Large intestine (tissue), 3 donors: ENCODE measurements around the gene STK26. TPM values are rescaled to one million over a fixed set of nuclear protein-coding genes. Genes with fewer than 3 reads are reported as not detected.
"Not testable (repeated sequence)": the region's sequence is repeated elsewhere in the genome, so short reads cannot be mapped to it uniquely, and the experiment has no call there.

Source experiments
- DNase-seq, 2 donors: peaks; one replicate each; pipeline versions ENCODE4 v3.0.0 to v3.0.0-alpha.2; 2013
- H3K27ac ChIP-seq: one replicate; pipeline ENCODE4 v1.5.1; 2013; ENCODE audit warnings: low read length
- H3K27me3 ChIP-seq: 2 replicates; pipeline ENCODE4 v1.6.1; 2013; ENCODE audit warnings: low read length; ENCODE audit not compliant: control insufficient read depth, insufficient read depth
- H3K36me3 ChIP-seq: 2 replicates; pipeline ENCODE4 v1.6.1; 2013; ENCODE audit warnings: low read length; ENCODE audit not compliant: control insufficient read depth, insufficient read depth
- H3K4me1 ChIP-seq: one replicate; pipeline ENCODE4 v1.6.1; 2013; ENCODE audit warnings: low read length; ENCODE audit not compliant: control insufficient read depth, insufficient read depth
- H3K4me3 ChIP-seq: one replicate; pipeline ENCODE4 v1.5.1; 2013; ENCODE audit warnings: low read length
- H3K9me3 ChIP-seq: one replicate; pipeline ENCODE4 v1.6.1; 2013; ENCODE audit warnings: mild to moderate bottlenecking, low read depth, low read length, moderate library complexity; ENCODE audit not compliant: control insufficient read depth
- WGBS: methylation state at CpG from one replicate; pipeline ENCODE4 v1.1.5; 2013; ENCODE audit warnings: low lambda C conversion rate; ENCODE audit not compliant: insufficient coverage; 5-methylcytosine and 5-hydroxymethylcytosine counted together
- polyA plus RNA-seq: library from polyadenylated mRNA; unstranded; fragments of 120-200 nt; gene quantifications from one replicate; pipeline ENCODE4 v1.2.1, GENCODE V29; 2013

Gene STK26
- polyA plus RNA-seq, 1 donor, result 9.4 TPM

DNA sequence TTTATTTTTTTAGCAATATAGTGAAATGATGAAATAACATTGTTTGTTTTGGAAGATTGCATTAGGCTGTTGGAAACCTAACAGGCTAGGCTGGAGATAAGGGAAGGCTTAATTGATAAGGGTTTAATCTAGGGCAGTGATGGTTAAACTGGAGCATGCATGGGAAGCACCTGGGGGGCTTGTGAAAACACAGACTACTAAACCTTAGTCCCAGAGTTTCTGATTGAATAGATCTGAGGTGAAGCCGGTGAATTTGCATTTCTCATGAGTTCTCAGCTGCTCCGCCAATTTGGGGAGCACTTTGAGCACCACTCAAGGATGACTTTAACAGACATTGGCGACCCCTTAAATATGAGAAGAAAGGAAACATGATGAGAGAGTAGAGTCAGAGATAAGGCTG lies 11.5 kb downstream of the STK26 start:
- no peak overlapping the region for H3K4me3 ChIP-seq
- H3K27me3 ChIP-seq, result no peaks in the 10 kb centered on the region
- no CpG with 5 or more reads among the region's 3 CpGs for WGBS
- H3K27ac ChIP-seq, result no peak overlapping the region
- H3K4me1 ChIP-seq, result no peaks in the 10 kb centered on the region
- no peaks in the 10 kb centered on the region for H3K36me3 ChIP-seq
- DNase-seq, result no peak
- H3K9me3 ChIP-seq, result no peaks in the 10 kb centered on the region

DNA sequence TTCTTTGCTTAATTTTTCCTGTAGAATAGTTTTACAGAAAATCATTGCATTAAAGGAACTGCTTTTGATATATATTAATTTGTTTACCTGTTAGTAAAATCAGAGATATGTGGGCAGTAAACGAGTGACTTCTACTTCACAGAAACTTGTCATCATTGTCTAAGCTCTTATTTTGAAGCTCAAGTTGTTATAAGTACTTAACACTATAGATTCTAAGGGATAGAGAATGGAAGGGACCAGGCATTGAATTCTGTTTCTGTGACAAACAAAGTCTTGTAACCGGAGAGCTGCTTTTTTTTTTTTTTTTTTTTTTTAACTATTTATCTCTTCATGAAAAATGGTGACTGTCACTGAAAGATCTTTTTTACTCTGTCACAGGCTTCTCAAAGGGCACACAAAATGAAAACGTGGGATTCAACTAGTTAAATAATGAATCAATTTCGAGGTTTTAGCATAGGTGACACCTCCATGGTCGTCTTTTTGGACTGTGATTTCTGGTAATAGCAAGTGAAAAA lies 14.4 kb downstream of the STK26 start:
- no CpG with 5 or more reads among the region's 5 CpGs for WGBS
- H3K36me3 ChIP-seq, result no peaks in the 10 kb centered on the region
- no peaks in the 10 kb centered on the region for H3K27me3 ChIP-seq
- no peak overlapping the region for H3K4me3 ChIP-seq
- H3K9me3 ChIP-seq, result no peaks in the 10 kb centered on the region
- no peaks in the 10 kb centered on the region for H3K4me1 ChIP-seq
- DNase-seq, result no peak
- H3K27ac ChIP-seq, result no peak overlapping the region

- WGBS, result no CpG with 5 or more reads among the region's 2 CpGs
- Histone ChIP-seq H3K4me3 (no peak overlapping the region), H3K36me3 (no peaks in the 10 kb centered on the region), H3K27ac (no peak overlapping the region), H3K27me3 (no peaks in the 10 kb centered on the region), H3K4me1 (no peaks in the 10 kb centered on the region), H3K9me3 (no peaks in the 10 kb centered on the region)
- no peak for DNase-seq
Measured at GRCh38 chrX:132040066-132040465, 17.0 kb downstream of the STK26 start.

DNA sequence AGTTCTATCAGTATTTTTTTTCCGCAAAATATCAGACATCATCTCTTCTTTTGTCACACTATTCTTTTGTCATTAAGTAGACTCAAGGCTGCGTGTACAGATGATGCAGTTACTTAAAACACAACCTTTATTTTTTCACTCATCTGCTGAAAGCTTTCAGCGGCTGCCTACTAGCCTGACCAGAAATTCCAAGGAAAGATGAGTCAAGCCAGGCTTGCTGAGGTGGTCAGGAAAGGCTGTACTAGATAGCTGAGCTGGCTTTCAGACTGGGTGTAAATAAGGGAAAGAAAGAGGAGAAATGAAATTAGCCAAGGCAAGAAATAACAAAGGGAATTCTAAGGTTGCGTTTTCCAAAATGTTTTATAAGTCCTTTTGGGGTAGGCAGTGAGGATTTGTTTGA lies 17.9 kb downstream of the STK26 start:
- Histone ChIP-seq H3K4me1 (no peaks in the 10 kb centered on the region), H3K27me3 (no peaks in the 10 kb centered on the region), H3K27ac (no peak overlapping the region), H3K4me3 (no peak overlapping the region), H3K36me3 (no peaks in the 10 kb centered on the region), H3K9me3 (no peaks in the 10 kb centered on the region)
- WGBS, result no CpG with 5 or more reads among the region's 4 CpGs
- no peak for DNase-seq

GRCh38 chrX:132043977-132044376 lies 20.9 kb downstream of the STK26 start:
- no peaks in the 10 kb centered on the region for H3K27me3 ChIP-seq

GRCh38 chrX:132044953-132045352 lies 21.9 kb downstream of the STK26 start:
- Histone ChIP-seq H3K27ac (no peak overlapping the region), H3K4me3 (no peak overlapping the region), H3K27me3 (no peaks in the 10 kb centered on the region), H3K36me3 (no peaks in the 10 kb centered on the region), H3K9me3 (no peaks in the 10 kb centered on the region), H3K4me1 (no peaks in the 10 kb centered on the region)
- no CpG with 5 or more reads among the region's 4 CpGs for WGBS
- no peak for DNase-seq

More at GRCh38 chrX:132043977-132044376, 20.9 kb downstream of the STK26 start:
- Histone ChIP-seq H3K4me3 (no peak overlapping the region), H3K27ac (no peak overlapping the region), H3K9me3 (no peaks in the 10 kb centered on the region), H3K4me1 (no peaks in the 10 kb centered on the region), H3K36me3 (no peaks in the 10 kb centered on the region)
- no CpG with 5 or more reads among the region's 2 CpGs for WGBS
- DNase-seq, result no peak

DNA sequence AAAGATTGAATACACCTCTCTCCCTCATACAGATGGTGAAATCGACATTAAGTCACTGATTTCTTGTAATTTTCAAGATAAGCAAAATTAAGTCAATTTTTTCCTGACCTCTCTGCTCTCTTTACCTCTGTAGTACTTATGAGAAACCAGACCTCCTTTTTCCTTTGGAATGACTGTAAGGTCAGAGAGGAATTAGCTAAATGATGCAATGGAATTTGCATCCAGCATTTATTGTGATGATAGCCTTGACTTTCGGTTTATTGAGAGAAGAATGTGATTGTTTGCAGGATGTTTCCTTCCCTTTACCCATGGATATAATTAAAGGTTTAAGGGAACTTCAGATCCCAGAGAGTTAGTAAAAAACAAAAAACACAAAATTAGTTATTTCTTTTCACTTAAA lies 22.4 kb downstream of the STK26 start:
- Histone ChIP-seq H3K36me3 (no peaks in the 10 kb centered on the region), H3K9me3 (no peaks in the 10 kb centered on the region), H3K4me1 (no peaks in the 10 kb centered on the region), H3K27me3 (no peaks in the 10 kb centered on the region), H3K4me3 (no peak overlapping the region), H3K27ac (no peak overlapping the region)
- WGBS, result 100% methylated on average over 1 of the region's 2 CpGs
- DNase-seq, result no peak

GRCh38 chrX:132046533-132046932 lies 23.4 kb downstream of the STK26 start:
- no peaks in the 10 kb centered on the region for H3K27me3 ChIP-seq
- H3K27ac ChIP-seq, result no peak overlapping the region
- H3K4me1 ChIP-seq, result no peaks in the 10 kb centered on the region
- no peaks in the 10 kb centered on the region for H3K9me3 ChIP-seq
- WGBS, result no CpG with 5 or more reads among the region's 2 CpGs
- H3K36me3 ChIP-seq, result no peaks in the 10 kb centered on the region
- DNase-seq, result peak in 1 of 2 donors; percentile 2
- no peak overlapping the region for H3K4me3 ChIP-seq

- H3K4me1 ChIP-seq, DNase-seq, H3K27me3 ChIP-seq, H3K9me3 ChIP-seq, H3K27ac ChIP-seq, H3K36me3 ChIP-seq, H3K4me3 ChIP-seq: not testable (repeated sequence)
Measured at GRCh38 chrX:132051778-132052177, 28.7 kb downstream of the STK26 start.

GRCh38 chrX:132058050-132058449 lies 34.9 kb downstream of the STK26 start:
- no peaks in the 10 kb centered on the region for H3K9me3 ChIP-seq
- H3K36me3 ChIP-seq, result no peaks in the 10 kb centered on the region
- H3K27ac ChIP-seq, result no peak overlapping the region
- H3K4me1 ChIP-seq, result no peaks in the 10 kb centered on the region
- H3K27me3 ChIP-seq, result no peaks in the 10 kb centered on the region
- no peak for DNase-seq
- H3K4me3 ChIP-seq, result no peak overlapping the region
- WGBS, result 100% methylated on average over 1 of the region's 4 CpGs

DNA sequence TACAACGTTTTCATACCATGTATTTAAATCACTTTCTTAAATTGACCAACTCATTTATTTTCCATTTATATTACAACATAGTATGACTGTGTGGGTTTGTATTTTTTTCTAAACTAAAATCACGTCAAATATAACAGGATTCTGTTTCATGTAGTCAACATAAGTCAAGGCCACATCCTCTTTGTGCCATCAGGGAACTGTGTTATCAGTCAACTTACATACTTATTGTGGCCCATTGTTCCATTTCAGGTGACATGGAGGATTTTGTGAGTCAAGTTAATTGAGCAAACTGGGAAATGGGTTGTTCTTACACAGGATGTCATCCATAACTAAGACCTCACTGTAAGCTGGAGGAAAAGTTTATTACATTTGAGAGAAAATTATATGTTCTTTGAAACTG lies 35.9 kb downstream of the STK26 start:
- no peaks in the 10 kb centered on the region for H3K9me3 ChIP-seq

More for the DNA sequence above, 35.9 kb downstream of the STK26 start:
- WGBS, result no CpG with 5 or more reads among the region's 2 CpGs
- H3K27me3 ChIP-seq, result no peaks in the 10 kb centered on the region
- H3K4me1 ChIP-seq, result no peaks in the 10 kb centered on the region
- DNase-seq, result no peak
- H3K4me3 ChIP-seq, result no peak overlapping the region
- no peak overlapping the region for H3K27ac ChIP-seq
- no peaks in the 10 kb centered on the region for H3K36me3 ChIP-seq
